ENCODE measurements around the gene ME1.

The ME1 gene

GRCh38 chr6:83341765-83342164 lies 89.1 kb downstream of the ME1 start:
- TF ChIP-seq CEBPB (IDR thresholded peaks at IDR 0.05) (no peak), FOXM1 (IDR thresholded peaks at IDR 0.05; ENCODE audit: borderline replicate concordance, low read depth) (no peak), ZBTB7A (IDR thresholded peaks at IDR 0.05; ENCODE audit: low read depth) (no peak), NFIC (IDR thresholded peaks at IDR 0.05) (no peak), TAF1 (IDR thresholded peaks at IDR 0.05; ENCODE audit: low read depth) (no peak), MAX (IDR thresholded peaks at IDR 0.05) (no peak), TCF12 (IDR thresholded peaks at IDR 0.05; ENCODE audit: low read depth) (no peak), YY1 (IDR thresholded peaks at IDR 0.05; ENCODE audit: low read depth) (no peak), EGR1 (IDR thresholded peaks at IDR 0.05) (no peak), EP300 (IDR thresholded peaks at IDR 0.05; ENCODE audit: borderline replicate concordance) (no peak), RAD21 (IDR thresholded peaks at IDR 0.05; ENCODE audit: low read depth) (no peak), REST (IDR thresholded peaks at IDR 0.05; ENCODE audit: low read depth) (no peak), CREB1 (IDR thresholded peaks at IDR 0.05; ENCODE audit: low read depth) (no peak), TEAD4 (IDR thresholded peaks at IDR 0.05) (no peak), USF1 (IDR thresholded peaks at IDR 0.05) (no peak)

- no peak for TF ChIP-seq RAD21 (IDR thresholded peaks at IDR 0.05; ENCODE audit: low read depth)
- no peak for TF ChIP-seq TAF1 (IDR thresholded peaks at IDR 0.05; ENCODE audit: low read depth)
- TF ChIP-seq NFIC (IDR thresholded peaks at IDR 0.05) = no peak
- no peak for TF ChIP-seq TCF12 (IDR thresholded peaks at IDR 0.05; ENCODE audit: low read depth)
- no peak for TF ChIP-seq ZBTB7A (IDR thresholded peaks at IDR 0.05; ENCODE audit: low read depth)
- no peak for TF ChIP-seq REST (IDR thresholded peaks at IDR 0.05; ENCODE audit: low read depth)
- no peak for TF ChIP-seq MAX (IDR thresholded peaks at IDR 0.05)
- no peak for TF ChIP-seq EGR1 (IDR thresholded peaks at IDR 0.05)
- TF ChIP-seq CEBPB (IDR thresholded peaks at IDR 0.05) = no peak
- no peak for TF ChIP-seq FOXM1 (IDR thresholded peaks at IDR 0.05; ENCODE audit: borderline replicate concordance, low read depth)
- TF ChIP-seq YY1 (IDR thresholded peaks at IDR 0.05; ENCODE audit: low read depth) = no peak
- no peak for TF ChIP-seq TEAD4 (IDR thresholded peaks at IDR 0.05)
- TF ChIP-seq EP300 (IDR thresholded peaks at IDR 0.05; ENCODE audit: borderline replicate concordance) = no peak
- no peak for TF ChIP-seq USF1 (IDR thresholded peaks at IDR 0.05)
- no peak for TF ChIP-seq CREB1 (IDR thresholded peaks at IDR 0.05; ENCODE audit: low read depth)
These were observed 97.4 kb downstream of the ME1 start for GRCh38 chr6:83333500-83333899.

- no peak for TF ChIP-seq REST (IDR thresholded peaks at IDR 0.05; ENCODE audit: low read depth)
- no peak for TF ChIP-seq RAD21 (IDR thresholded peaks at IDR 0.05; ENCODE audit: low read depth)
These were observed 116.2 kb downstream of the ME1 start for GRCh38 chr6:83314693-83315092.

- no peak for TF ChIP-seq NFIC (IDR thresholded peaks at IDR 0.05)
- TF ChIP-seq TCF12 (IDR thresholded peaks at IDR 0.05; ENCODE audit: low read depth) = no peak
- no peak for TF ChIP-seq EP300 (IDR thresholded peaks at IDR 0.05; ENCODE audit: borderline replicate concordance)
- TF ChIP-seq CEBPB (IDR thresholded peaks at IDR 0.05) = no peak
- TF ChIP-seq EGR1 (IDR thresholded peaks at IDR 0.05) = no peak
- no peak for TF ChIP-seq ZBTB7A (IDR thresholded peaks at IDR 0.05; ENCODE audit: low read depth)
- no peak for TF ChIP-seq RAD21 (IDR thresholded peaks at IDR 0.05; ENCODE audit: low read depth)
- TF ChIP-seq TEAD4 (IDR thresholded peaks at IDR 0.05) = no peak
- no peak for TF ChIP-seq REST (IDR thresholded peaks at IDR 0.05; ENCODE audit: low read depth)
- no peak for TF ChIP-seq TAF1 (IDR thresholded peaks at IDR 0.05; ENCODE audit: low read depth)
- TF ChIP-seq USF1 (IDR thresholded peaks at IDR 0.05) = no peak
- no peak for TF ChIP-seq CREB1 (IDR thresholded peaks at IDR 0.05; ENCODE audit: low read depth)
- no peak for TF ChIP-seq YY1 (IDR thresholded peaks at IDR 0.05; ENCODE audit: low read depth)
- no peak for TF ChIP-seq FOXM1 (IDR thresholded peaks at IDR 0.05; ENCODE audit: borderline replicate concordance, low read depth)
- TF ChIP-seq MAX (IDR thresholded peaks at IDR 0.05) = no peak
These were observed 117.0 kb downstream of the ME1 start for GRCh38 chr6:83313882-83314281.
